GM06990 (cell line): ENCODE results near the gene ADARB2.

Experiments used
- DNase-seq: peaks from one replicate; pipeline ENCODE4 v3.0.0-alpha.2; 2011; ENCODE audit not compliant: insufficient read length; ENCODE audit errors: extremely low read depth
- H3K27me3 ChIP-seq: replicated peaks from 2 replicates; pipeline ENCODE4 v1.6.0; 2011; ENCODE audit warnings: low read length; ENCODE audit not compliant: control insufficient read depth, insufficient read depth
- H3K36me3 ChIP-seq: 2 replicates; pipeline ENCODE4 v1.5.1; 2011; ENCODE audit warnings: low read length; ENCODE audit not compliant: control insufficient read depth, insufficient read depth
- H3K4me3 ChIP-seq: replicated peaks from 2 replicates; pipeline ENCODE4 v1.5.1; 2011; ENCODE audit warnings: low read depth, mild to moderate bottlenecking, control low read depth, low read length
- CTCF ChIP-seq: IDR thresholded peaks from 2 replicates; pipeline ENCODE4 v1.5.1; 2011; ENCODE audit warnings: low read length, control low read depth, mild to moderate bottlenecking, inconsistent platforms; ENCODE audit not compliant: insufficient read depth, poor library complexity, severe bottlenecking

ADARB2 gene

GRCh38 chr10:1673568-1674345, 63.6 kb downstream of the ADARB2 start:
- Histone ChIP-seq H3K27me3 (no peaks in the 10 kb centered on the region), H3K36me3 (peaks cover 1% of the 10 kb centered on the region; the same call in 1 of the 2 replicates), H3K4me3 (no peak overlapping the region)
- TF ChIP-seq CTCF = no peak
- DNase-seq = no peak

GRCh38 chr10:1672001-1672781, 65.1 kb downstream of the ADARB2 start:
- peaks cover 1% of the 10 kb centered on the region; the same call in 1 of the 2 replicates for H3K36me3 ChIP-seq
- H3K4me3 ChIP-seq = no peak overlapping the region
- TF ChIP-seq CTCF = no peak
- DNase-seq = no peak
- H3K27me3 ChIP-seq = no peaks in the 10 kb centered on the region

- H3K27me3 ChIP-seq = no peaks in the 10 kb centered on the region
- DNase-seq = no peak
- TF ChIP-seq CTCF = no peak
- no peak overlapping the region for H3K4me3 ChIP-seq
- H3K36me3 ChIP-seq = peaks cover 1% of the 10 kb centered on the region; the same call in 1 of the 2 replicates
Measured at GRCh38 chr10:1671366-1672000, 65.8 kb downstream of the ADARB2 start.

GRCh38 chr10:1670541-1671365, 66.6 kb downstream of the ADARB2 start:
- TF ChIP-seq CTCF = no peak
- Histone ChIP-seq H3K27me3 (no peaks in the 10 kb centered on the region), H3K4me3 (no peak overlapping the region), H3K36me3 (peaks cover 1% of the 10 kb centered on the region; the same call in 1 of the 2 replicates)
- no peak for DNase-seq

- no peak for TF ChIP-seq CTCF
- Histone ChIP-seq H3K36me3 (peaks cover 1% of the 10 kb centered on the region; the same call in 1 of the 2 replicates), H3K4me3 (no peak overlapping the region), H3K27me3 (no peaks in the 10 kb centered on the region)
- DNase-seq = no peak
Measured at GRCh38 chr10:1669433-1669832, 67.9 kb downstream of the ADARB2 start.
